ENCODE data around the gene KANSL1.
"Not testable (repeated sequence)": the region's sequence is repeated elsewhere in the genome, so short reads cannot be mapped to it uniquely, and the experiment has no call there.

Gene KANSL1

GRCh38 chr17:46102806-46103205, 90.4 kb downstream of the KANSL1 start:
- H3K4me3 ChIP-seq (ENCODE audit: low read length); H3K27me3 ChIP-seq (ENCODE audit: insufficient read depth, low read length); H2AFZ ChIP-seq (ENCODE audit: low read depth, low read length); H3K9me3 ChIP-seq (ENCODE audit: low read length); H3K36me3 ChIP-seq (ENCODE audit: insufficient read depth, low read length); H3K4me1 ChIP-seq (ENCODE audit: insufficient read depth, low read length): not testable (repeated sequence)

GRCh38 chr17:46101785-46102617, 91.2 kb downstream of the KANSL1 start:
- not testable (repeated sequence) for H3K4me1 ChIP-seq (ENCODE audit: insufficient read depth, low read length); H3K9me3 ChIP-seq (ENCODE audit: low read length); H3K4me3 ChIP-seq (ENCODE audit: low read length); H3K36me3 ChIP-seq (ENCODE audit: insufficient read depth, low read length); H2AFZ ChIP-seq (ENCODE audit: low read depth, low read length); H3K27me3 ChIP-seq (ENCODE audit: insufficient read depth, low read length)

GRCh38 chr17:46100590-46100989, 92.6 kb downstream of the KANSL1 start:
- Histone ChIP-seq H2AFZ (ENCODE audit: low read depth, low read length) (no peak overlapping the region), H3K27me3 (ENCODE audit: insufficient read depth, low read length) (no peaks in the 10 kb centered on the region), H3K4me3 (ENCODE audit: low read length) (no peak overlapping the region), H3K36me3 (ENCODE audit: insufficient read depth, low read length) (no peaks in the 10 kb centered on the region), H3K4me1 (ENCODE audit: insufficient read depth, low read length) (no peaks in the 10 kb centered on the region), H3K9me3 (ENCODE audit: low read length) (no peaks in the 10 kb centered on the region)

GRCh38 chr17:46099865-46100264, 93.4 kb downstream of the KANSL1 start:
- no peaks in the 10 kb centered on the region for H3K36me3 ChIP-seq (ENCODE audit: insufficient read depth, low read length)
- no peak overlapping the region for H3K4me3 ChIP-seq (ENCODE audit: low read length)
- no peaks in the 10 kb centered on the region for H3K9me3 ChIP-seq (ENCODE audit: low read length)
- H3K4me1 ChIP-seq (ENCODE audit: insufficient read depth, low read length) = no peaks in the 10 kb centered on the region
- H2AFZ ChIP-seq (ENCODE audit: low read depth, low read length) = no peak overlapping the region
- no peaks in the 10 kb centered on the region for H3K27me3 ChIP-seq (ENCODE audit: insufficient read depth, low read length)

DNA sequence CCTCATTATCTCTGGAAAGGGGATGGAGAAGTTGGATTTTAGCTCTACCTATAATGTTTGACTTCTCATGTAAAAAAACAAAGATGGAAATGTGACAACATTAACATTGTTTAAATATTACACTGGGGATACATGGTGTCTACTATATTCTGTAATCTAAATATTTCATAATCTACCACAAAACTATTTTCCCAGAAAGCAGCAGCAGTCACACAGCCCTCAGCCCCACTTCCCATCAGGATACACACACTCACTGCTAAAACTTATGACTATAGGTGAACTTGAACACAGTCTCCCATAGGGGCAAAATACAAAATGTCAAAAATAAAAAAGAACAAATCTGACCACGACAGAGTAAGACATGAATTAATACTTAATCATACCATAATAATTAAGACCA, 95.7 kb downstream of the KANSL1 start:
- Histone ChIP-seq H3K27me3 (ENCODE audit: insufficient read depth, low read length) (no peaks in the 10 kb centered on the region), H3K4me1 (ENCODE audit: insufficient read depth, low read length) (no peaks in the 10 kb centered on the region), H3K4me3 (ENCODE audit: low read length) (no peak overlapping the region), H3K36me3 (ENCODE audit: insufficient read depth, low read length) (peaks cover 11% of the 10 kb centered on the region), H2AFZ (ENCODE audit: low read depth, low read length) (no peak overlapping the region), H3K9me3 (ENCODE audit: low read length) (no peaks in the 10 kb centered on the region)

DNA sequence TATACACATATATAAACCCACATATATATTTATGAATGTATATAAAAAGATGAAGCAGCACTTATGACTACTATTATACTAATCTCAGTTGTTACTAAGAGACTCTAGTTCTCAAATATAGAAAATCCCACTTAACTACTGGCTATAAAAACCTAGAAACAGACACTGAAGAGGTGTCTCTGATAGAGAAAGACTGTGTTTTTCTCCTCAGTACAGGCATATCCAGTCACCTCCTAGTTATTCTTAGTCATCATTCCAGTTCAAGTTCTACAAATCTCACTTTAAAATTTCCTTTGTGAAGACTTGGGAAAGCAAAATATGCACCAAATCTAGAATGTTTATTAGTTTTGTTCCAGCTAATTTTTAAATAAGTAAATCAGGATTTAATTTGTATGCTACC, 100.2 kb downstream of the KANSL1 start:
- Histone ChIP-seq H3K9me3 (ENCODE audit: low read length) (no peaks in the 10 kb centered on the region), H2AFZ (ENCODE audit: low read depth, low read length) (no peak overlapping the region), H3K4me3 (ENCODE audit: low read length) (no peak overlapping the region), H3K27me3 (ENCODE audit: insufficient read depth, low read length) (no peaks in the 10 kb centered on the region), H3K4me1 (ENCODE audit: insufficient read depth, low read length) (no peaks in the 10 kb centered on the region), H3K36me3 (ENCODE audit: insufficient read depth, low read length) (peaks cover 31% of the 10 kb centered on the region)

- H3K36me3 ChIP-seq (ENCODE audit: insufficient read depth, low read length) = peaks cover 43% of the 10 kb centered on the region
- H3K4me3 ChIP-seq (ENCODE audit: low read length) = no peak overlapping the region
These were observed 102.4 kb downstream of the KANSL1 start for GRCh38 chr17:46090871-46091270.

GRCh38 chr17:46089389-46089965, 103.8 kb downstream of the KANSL1 start:
- Histone ChIP-seq H3K4me1 (ENCODE audit: insufficient read depth, low read length) (no peaks in the 10 kb centered on the region), H3K36me3 (ENCODE audit: insufficient read depth, low read length) (peaks cover 40% of the 10 kb centered on the region), H3K27me3 (ENCODE audit: insufficient read depth, low read length) (no peaks in the 10 kb centered on the region), H2AFZ (ENCODE audit: low read depth, low read length) (no peak overlapping the region), H3K9me3 (ENCODE audit: low read length) (no peaks in the 10 kb centered on the region), H3K4me3 (ENCODE audit: low read length) (no peak overlapping the region)

More at GRCh38 chr17:46090871-46091270, 102.4 kb downstream of the KANSL1 start:
- Histone ChIP-seq H3K4me1 (ENCODE audit: insufficient read depth, low read length) (no peaks in the 10 kb centered on the region), H3K27me3 (ENCODE audit: insufficient read depth, low read length) (no peaks in the 10 kb centered on the region), H3K9me3 (ENCODE audit: low read length) (no peaks in the 10 kb centered on the region), H2AFZ (ENCODE audit: low read depth, low read length) (no peak overlapping the region)

- no peak overlapping the region for H2AFZ ChIP-seq (ENCODE audit: low read depth, low read length)
- no peak overlapping the region for H3K4me3 ChIP-seq (ENCODE audit: low read length)
- no peaks in the 10 kb centered on the region for H3K9me3 ChIP-seq (ENCODE audit: low read length)
- no peaks in the 10 kb centered on the region for H3K4me1 ChIP-seq (ENCODE audit: insufficient read depth, low read length)
- H3K27me3 ChIP-seq (ENCODE audit: insufficient read depth, low read length) = no peaks in the 10 kb centered on the region
- H3K36me3 ChIP-seq (ENCODE audit: insufficient read depth, low read length) = peaks cover 32% of the 10 kb centered on the region
These were observed 104.6 kb downstream of the KANSL1 start for GRCh38 chr17:46088595-46088994.

DNA sequence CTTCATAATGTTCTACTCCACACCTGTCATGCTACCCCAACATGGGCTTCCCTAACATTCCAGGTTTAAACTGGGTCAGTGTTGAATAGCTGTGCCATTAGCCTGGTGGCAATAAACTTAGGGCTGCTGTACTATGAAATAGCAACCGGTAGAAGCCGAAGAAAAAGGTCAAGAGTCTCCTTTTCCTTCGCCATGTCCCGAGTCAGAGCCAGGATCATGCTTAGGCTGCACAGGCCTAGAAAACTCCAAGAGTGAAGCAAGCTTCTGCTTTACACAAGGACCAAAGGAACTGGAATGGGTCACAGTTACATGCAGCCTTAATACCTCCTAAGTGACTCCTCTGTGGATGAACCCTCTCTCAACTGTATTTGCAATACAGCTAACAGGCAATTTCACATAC, 105.4 kb downstream of the KANSL1 start:
- H3K4me1 ChIP-seq (ENCODE audit: insufficient read depth, low read length) = not testable (repeated sequence)

GRCh38 chr17:46086821-46087220, 106.4 kb downstream of the KANSL1 start:
- Histone ChIP-seq H2AFZ (ENCODE audit: low read depth, low read length) (no peak overlapping the region), H3K27me3 (ENCODE audit: insufficient read depth, low read length) (no peaks in the 10 kb centered on the region), H3K36me3 (ENCODE audit: insufficient read depth, low read length) (peaks cover 38% of the 10 kb centered on the region), H3K9me3 (ENCODE audit: low read length) (no peaks in the 10 kb centered on the region), H3K4me1 (ENCODE audit: insufficient read depth, low read length) (peaks cover 1% of the 10 kb centered on the region), H3K4me3 (ENCODE audit: low read length) (no peak overlapping the region)

More for the DNA sequence above, 105.4 kb downstream of the KANSL1 start:
- not testable (repeated sequence) for H3K9me3 ChIP-seq (ENCODE audit: low read length); H3K27me3 ChIP-seq (ENCODE audit: insufficient read depth, low read length); H3K4me3 ChIP-seq (ENCODE audit: low read length); H2AFZ ChIP-seq (ENCODE audit: low read depth, low read length)
- peaks cover 32% of the 10 kb centered on the region for H3K36me3 ChIP-seq (ENCODE audit: insufficient read depth, low read length)

DNA sequence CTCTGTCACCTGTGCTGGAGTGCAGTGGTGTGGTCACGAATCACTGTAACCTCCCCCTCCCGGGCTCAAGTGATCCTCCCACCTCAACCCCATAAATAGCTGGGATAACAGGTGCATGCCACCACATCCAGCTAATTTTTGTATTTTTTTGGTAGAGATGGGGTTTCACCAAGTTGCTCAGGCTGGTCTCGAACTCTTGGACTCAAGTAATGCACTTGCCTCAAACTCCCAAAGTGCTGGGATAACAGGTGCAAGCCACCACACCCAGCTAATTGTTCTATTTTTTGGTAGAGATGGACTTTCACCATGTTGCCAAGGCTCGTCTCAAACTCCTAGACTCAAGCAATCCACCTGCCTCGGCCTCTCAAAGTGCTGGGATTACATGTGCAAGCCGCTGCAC, 107.7 kb downstream of the KANSL1 start:
- Histone ChIP-seq H2AFZ (ENCODE audit: low read depth, low read length) (no peak overlapping the region), H3K27me3 (ENCODE audit: insufficient read depth, low read length) (no peaks in the 10 kb centered on the region), H3K4me3 (ENCODE audit: low read length) (no peak overlapping the region), H3K4me1 (ENCODE audit: insufficient read depth, low read length) (peaks cover 1% of the 10 kb centered on the region), H3K9me3 (ENCODE audit: low read length) (no peaks in the 10 kb centered on the region), H3K36me3 (ENCODE audit: insufficient read depth, low read length) (peaks cover 42% of the 10 kb centered on the region)

- H3K4me3 ChIP-seq (ENCODE audit: low read length) = no peak overlapping the region
- H2AFZ ChIP-seq (ENCODE audit: low read depth, low read length) = no peak overlapping the region
- peaks cover 52% of the 10 kb centered on the region for H3K36me3 ChIP-seq (ENCODE audit: insufficient read depth, low read length)
- no peaks in the 10 kb centered on the region for H3K9me3 ChIP-seq (ENCODE audit: low read length)
- H3K4me1 ChIP-seq (ENCODE audit: insufficient read depth, low read length) = peaks cover 1% of the 10 kb centered on the region
- H3K27me3 ChIP-seq (ENCODE audit: insufficient read depth, low read length) = no peaks in the 10 kb centered on the region
These were observed 111.0 kb downstream of the KANSL1 start for GRCh38 chr17:46082257-46082656.

GRCh38 chr17:46081018-46081320, 112.3 kb downstream of the KANSL1 start:
- Histone ChIP-seq H3K4me3 (ENCODE audit: low read length) (no peak overlapping the region), H3K4me1 (ENCODE audit: insufficient read depth, low read length) (peaks cover 1% of the 10 kb centered on the region), H3K27me3 (ENCODE audit: insufficient read depth, low read length) (no peaks in the 10 kb centered on the region), H2AFZ (ENCODE audit: low read depth, low read length) (no peak overlapping the region), H3K9me3 (ENCODE audit: low read length) (no peaks in the 10 kb centered on the region), H3K36me3 (ENCODE audit: insufficient read depth, low read length) (peaks cover 46% of the 10 kb centered on the region)
